GM12892 (cell line): ENCODE results near the gene AUH.

Experiments used
- DNase-seq: peaks from one replicate; pipeline ENCODE4 v3.0.0; 2011; ENCODE audit not compliant: insufficient read length
- FAIRE-seq: peaks from 2 replicates; lab custom pipeline; 2011; peaks lifted over from hg19 to GRCh38; lab: Jason Lieb, UNC
- POLR2A ChIP-seq: IDR thresholded peaks from 2 replicates; pipeline ENCODE4 v1.6.1; 2011; ENCODE audit warnings: low read depth, low read length, control low read depth
- POLR2AphosphoS5 ChIP-seq: IDR thresholded peaks from 2 replicates; pipeline ENCODE4 v1.6.1; 2011; ENCODE audit warnings: low read depth, low read length, control low read depth
- TAF1 ChIP-seq: IDR thresholded peaks from 2 replicates; pipeline ENCODE4 v1.6.1; 2011; ENCODE audit warnings: low read depth, mild to moderate bottlenecking, control low read depth, low read length, borderline replicate concordance

The AUH gene

GRCh38 chr9:91305596-91306295 lies 56.0 kb downstream of the AUH start:
- FAIRE-seq (no peak), DNase-seq (no peak)
- TF ChIP-seq POLR2AphosphoS5 (no peak), TAF1 (no peak), POLR2A (no peak)

- TF ChIP-seq TAF1 = no peak
- TF ChIP-seq POLR2AphosphoS5 = no peak
- no peak for TF ChIP-seq POLR2A
Observed at GRCh38 chr9:91303741-91304415, 57.8 kb downstream of the AUH start.

GRCh38 chr9:91302831-91303230 lies 58.9 kb downstream of the AUH start:
- TF ChIP-seq POLR2AphosphoS5 (no peak), POLR2A (no peak), TAF1 (no peak)
- no peak for DNase-seq
- no peak for FAIRE-seq

More at GRCh38 chr9:91303741-91304415, 57.8 kb downstream of the AUH start:
- FAIRE-seq (no peak), DNase-seq (no peak)

- DNase-seq = no peak
- TF ChIP-seq TAF1 = no peak
- no peak for FAIRE-seq
Observed at GRCh38 chr9:91301161-91301560, 60.6 kb downstream of the AUH start.

- no peak for TF ChIP-seq POLR2A
- no peak for TF ChIP-seq POLR2AphosphoS5
- TF ChIP-seq TAF1 = no peak
- FAIRE-seq (no peak), DNase-seq (no peak)
Observed at GRCh38 chr9:91298311-91298710, 63.4 kb downstream of the AUH start.

GRCh38 chr9:91297306-91297705 lies 64.4 kb downstream of the AUH start:
- no peak for TF ChIP-seq POLR2AphosphoS5
- TF ChIP-seq TAF1 = no peak
- no peak for TF ChIP-seq POLR2A
- DNase-seq (no peak), FAIRE-seq (no peak)

GRCh38 chr9:91296354-91296753 lies 65.4 kb downstream of the AUH start:
- FAIRE-seq (no peak), DNase-seq (no peak)
- no peak for TF ChIP-seq POLR2AphosphoS5
- no peak for TF ChIP-seq TAF1
- no peak for TF ChIP-seq POLR2A

- FAIRE-seq (no peak), DNase-seq (no peak)
- no peak for TF ChIP-seq TAF1
Observed at GRCh38 chr9:91295357-91295756, 66.4 kb downstream of the AUH start.

- TF ChIP-seq TAF1 = no peak
- TF ChIP-seq POLR2A = no peak
- no peak for TF ChIP-seq POLR2AphosphoS5
- no peak for DNase-seq
- FAIRE-seq = no peak
Observed at GRCh38 chr9:91291866-91292265, 69.9 kb downstream of the AUH start.

- no peak for FAIRE-seq
- TF ChIP-seq POLR2A (no peak), TAF1 (no peak), POLR2AphosphoS5 (no peak)
- DNase-seq = no peak
Observed at GRCh38 chr9:91289244-91289643, 72.5 kb downstream of the AUH start.

- FAIRE-seq = no peak
- TF ChIP-seq TAF1 (no peak), POLR2A (no peak), POLR2AphosphoS5 (no peak)
Observed at GRCh38 chr9:91285729-91286353, 75.9 kb downstream of the AUH start.

GRCh38 chr9:91282292-91282691 lies 79.4 kb downstream of the AUH start:
- FAIRE-seq = no peak

More at GRCh38 chr9:91285729-91286353, 75.9 kb downstream of the AUH start:
- DNase-seq = no peak

More at GRCh38 chr9:91282292-91282691, 79.4 kb downstream of the AUH start:
- no peak for TF ChIP-seq POLR2A
- no peak for TF ChIP-seq TAF1
- no peak for TF ChIP-seq POLR2AphosphoS5
- no peak for DNase-seq
